ENCODE data around the gene SHB. TPM values are rescaled to one million over a fixed set of nuclear protein-coding genes. Genes with fewer than 3 reads are reported as not detected.
A peak's percentile ranks its signal among the peaks of the same experiment; 100 is the strongest.

SHB gene
- polyA plus RNA-seq, 1 donor (not counting 4 experiments of a cell fraction or from before 2014, with no cell fraction given), result 10.9 TPM

- H3K27me3 ChIP-seq (ENCODE audit: control insufficient read depth, extremely low read depth, insufficient read depth, low read length), result no peaks in the 10 kb centered on the region
Measured at GRCh38 chr9:38026021-38026809, 42.8 kb downstream of the SHB start.

GRCh38 chr9:38025166-38025565 lies 43.9 kb downstream of the SHB start:
- no peak for DNase-seq (ENCODE audit: low read depth, low spot score)
- dilution Hi-C loops (cut with MboI; ENCODE audit: extremely low pct_ligation_motif_present, low sequenced_read_pairs), result no loop called here
- Histone ChIP-seq H3K79me2 (ENCODE audit: control insufficient read depth, insufficient read depth, low read length) (peaks cover 75% of the 10 kb centered on the region), H3K4me2 (ENCODE audit: control insufficient read depth, extremely low read depth, insufficient read depth, low read depth, low read length) (peak overlapping the region; percentile 94), H3K9ac (ENCODE audit: control insufficient read depth, extremely low read depth, insufficient read depth, low read length) (peak overlapping the region; percentile 81), H3K4me1 (ENCODE audit: control insufficient read depth, extremely low read depth, insufficient read depth, low read length) (peaks cover 71% of the 10 kb centered on the region), H2AFZ (ENCODE audit: control insufficient read depth, low read length) (no peak overlapping the region), H3K9me3 (ENCODE audit: control insufficient read depth, low read depth, low read length) (no peaks in the 10 kb centered on the region), H3K27ac (ENCODE audit: control insufficient read depth, insufficient read depth, low read length) (peak overlapping the region; percentile 99), H3K36me3 (ENCODE audit: control insufficient read depth in 2 of 2, extremely low read depth in 1 of 2, insufficient read depth in 2 of 2, low read length in 2 of 2) (peaks cover 2 to 7% of the 10 kb centered on the region in 2 experiments), H3K27me3 (ENCODE audit: control insufficient read depth, extremely low read depth, insufficient read depth, low read length) (no peaks in the 10 kb centered on the region), H4K20me1 (ENCODE audit: control insufficient read depth, extremely low read depth, insufficient read depth, low read length) (no peaks in the 10 kb centered on the region), H3K4me3 (ENCODE audit: control insufficient read depth in 2 of 3, extremely low read depth in 1 of 3, insufficient read depth in 2 of 3, low read depth in 1 of 3, low read length in 3 of 3) (peak overlapping the region in 1 of 3 experiments; percentile 39), H3K9me1 (ENCODE audit: control insufficient read depth, extremely low read depth, insufficient read depth, low read length) (peaks cover 6% of the 10 kb centered on the region)
- no peak for FAIRE-seq
- TF ChIP-seq CTCF (optimal IDR thresholded peaks at IDR 0.05 in 1 of 3, IDR thresholded peaks at IDR 0.05 in 1 of 3, conservative IDR thresholded peaks at IDR 0.05 in 1 of 3; ENCODE audit: extremely low read depth in 1 of 3, insufficient read depth in 2 of 3, low read length in 3 of 3), result peak in 1 of 3 experiments; percentile 15
- TF ChIP-seq EZH2 (IDR thresholded peaks at IDR 0.05; ENCODE audit: low read length), result no peak

More at GRCh38 chr9:38026021-38026809, 42.8 kb downstream of the SHB start:
- peak; percentile 94 for FAIRE-seq
- no peak for TF ChIP-seq EZH2 (IDR thresholded peaks at IDR 0.05; ENCODE audit: low read length)
- TF ChIP-seq CTCF (optimal IDR thresholded peaks at IDR 0.05 in 1 of 3, IDR thresholded peaks at IDR 0.05 in 1 of 3, conservative IDR thresholded peaks at IDR 0.05 in 1 of 3; ENCODE audit: extremely low read depth in 1 of 3, insufficient read depth in 2 of 3, low read length in 3 of 3), result no peak
- Histone ChIP-seq H3K9ac (ENCODE audit: control insufficient read depth, extremely low read depth, insufficient read depth, low read length) (peak overlapping the region; percentile 81), H2AFZ (ENCODE audit: control insufficient read depth, low read length) (peak overlapping the region; percentile 17), H3K36me3 (ENCODE audit: control insufficient read depth in 2 of 2, extremely low read depth in 1 of 2, insufficient read depth in 2 of 2, low read length in 2 of 2) (peaks cover 2 to 7% of the 10 kb centered on the region in 2 experiments), H3K79me2 (ENCODE audit: control insufficient read depth, insufficient read depth, low read length) (peaks cover 79% of the 10 kb centered on the region), H3K4me2 (ENCODE audit: control insufficient read depth, extremely low read depth, insufficient read depth, low read depth, low read length) (peak overlapping the region; percentile 94), H3K9me3 (ENCODE audit: control insufficient read depth, low read depth, low read length) (no peaks in the 10 kb centered on the region), H3K9me1 (ENCODE audit: control insufficient read depth, extremely low read depth, insufficient read depth, low read length) (peaks cover 6% of the 10 kb centered on the region), H4K20me1 (ENCODE audit: control insufficient read depth, extremely low read depth, insufficient read depth, low read length) (no peaks in the 10 kb centered on the region), H3K4me1 (ENCODE audit: control insufficient read depth, extremely low read depth, insufficient read depth, low read length) (peaks cover 64% of the 10 kb centered on the region), H3K4me3 (ENCODE audit: control insufficient read depth in 2 of 3, extremely low read depth in 1 of 3, insufficient read depth in 2 of 3, low read depth in 1 of 3, low read length in 3 of 3) (peak overlapping the region in 2 of 3 experiments; percentile 1 to 39), H3K27ac (ENCODE audit: control insufficient read depth, insufficient read depth, low read length) (peak overlapping the region; percentile 99)
- DNase-seq (ENCODE audit: low read depth, low spot score), result no peak
- dilution Hi-C loops (cut with MboI; ENCODE audit: extremely low pct_ligation_motif_present, low sequenced_read_pairs), result no loop called here
